Measurements from ENCODE around the gene SDK1.
A peak's percentile ranks its signal among the peaks of the same experiment; 100 is the strongest.

SDK1 gene

DNA sequence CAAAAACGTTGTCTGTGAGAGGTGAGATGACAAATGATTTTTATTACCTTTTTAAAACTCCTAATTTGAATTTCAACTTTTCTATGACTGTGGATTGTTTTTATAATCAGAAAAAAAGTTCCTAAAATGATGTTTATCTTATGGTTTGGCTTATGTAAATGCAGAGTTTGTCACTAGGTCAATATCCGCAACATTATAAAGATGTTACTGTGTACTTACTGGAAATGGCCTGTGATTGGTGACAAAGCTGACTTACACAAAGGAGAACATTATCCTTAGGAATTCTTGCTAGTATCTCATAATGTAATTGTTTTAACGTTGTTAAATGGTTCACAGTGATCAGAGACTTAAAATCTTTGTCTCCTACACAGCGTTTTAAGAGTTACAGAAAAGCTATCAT, 79.0 kb downstream of the SDK1 start:
- Mint-ChIP-seq H3K36me3 (ENCODE audit: low read depth) (no peaks in the 10 kb centered on the region), H3K27me3 (ENCODE audit: low read depth) (peaks cover 4% of the 10 kb centered on the region), H3K9me3 (no peaks in the 10 kb centered on the region), H3K4me3 (no peak overlapping the region), H3K27ac (peak overlapping the region in 1 of 3 experiments; percentile 80), H3K4me1 (peaks cover 16% of the 10 kb centered on the region)
- TF ChIP-seq, protein P1, sequence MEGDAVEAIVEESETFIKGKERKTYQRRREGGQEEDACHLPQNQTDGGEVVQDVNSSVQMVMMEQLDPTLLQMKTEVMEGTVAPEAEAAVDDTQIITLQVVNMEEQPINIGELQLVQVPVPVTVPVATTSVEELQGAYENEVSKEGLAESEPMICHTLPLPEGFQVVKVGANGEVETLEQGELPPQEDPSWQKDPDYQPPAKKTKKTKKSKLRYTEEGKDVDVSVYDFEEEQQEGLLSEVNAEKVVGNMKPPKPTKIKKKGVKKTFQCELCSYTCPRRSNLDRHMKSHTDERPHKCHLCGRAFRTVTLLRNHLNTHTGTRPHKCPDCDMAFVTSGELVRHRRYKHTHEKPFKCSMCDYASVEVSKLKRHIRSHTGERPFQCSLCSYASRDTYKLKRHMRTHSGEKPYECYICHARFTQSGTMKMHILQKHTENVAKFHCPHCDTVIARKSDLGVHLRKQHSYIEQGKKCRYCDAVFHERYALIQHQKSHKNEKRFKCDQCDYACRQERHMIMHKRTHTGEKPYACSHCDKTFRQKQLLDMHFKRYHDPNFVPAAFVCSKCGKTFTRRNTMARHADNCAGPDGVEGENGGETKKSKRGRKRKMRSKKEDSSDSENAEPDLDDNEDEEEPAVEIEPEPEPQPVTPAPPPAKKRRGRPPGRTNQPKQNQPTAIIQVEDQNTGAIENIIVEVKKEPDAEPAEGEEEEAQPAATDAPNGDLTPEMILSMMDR (IDR thresholded peaks at IDR 0.05; ENCODE audit: unreplicated experiment in 3 of 3): no peak

DNA sequence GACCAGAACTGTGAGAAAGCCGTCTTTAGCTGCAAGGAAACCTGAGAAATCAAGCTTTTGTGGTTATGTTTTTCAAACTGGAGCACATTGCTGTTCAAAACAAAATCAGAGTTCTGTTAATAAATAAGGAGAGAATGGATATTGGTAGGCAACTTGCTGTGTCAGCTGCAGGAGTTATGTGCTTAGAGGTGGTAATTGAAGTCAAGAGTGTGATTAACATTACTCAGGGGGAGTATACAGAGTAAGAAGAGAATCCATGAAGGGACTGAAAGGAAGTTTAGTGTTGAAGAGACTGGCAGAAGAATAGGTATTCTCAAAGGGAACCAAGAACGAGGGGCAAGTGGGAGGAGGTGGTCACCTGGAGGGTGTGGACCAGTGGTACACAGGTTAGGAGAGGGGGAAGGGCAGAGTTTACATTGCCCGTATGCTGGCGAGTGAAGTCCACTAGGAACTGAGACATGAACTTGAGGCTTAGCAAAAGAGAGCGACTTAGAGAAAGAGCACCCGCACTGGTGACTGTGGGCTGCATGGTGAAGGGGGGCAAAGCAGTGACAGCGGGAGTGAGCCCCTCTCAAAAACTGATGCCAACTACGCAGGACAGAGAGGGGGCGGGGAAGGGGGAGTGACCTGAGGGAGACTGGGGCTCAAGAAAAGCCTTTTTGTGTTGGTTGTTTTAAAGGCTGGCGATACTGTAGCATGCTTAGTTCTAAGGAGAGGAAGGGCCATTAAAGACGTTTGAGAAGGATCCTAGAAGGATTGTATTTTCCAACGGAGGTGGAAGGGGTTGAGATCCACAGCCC, 80.0 kb downstream of the SDK1 start:
- Mint-ChIP-seq H3K4me3 (no peak overlapping the region), H3K27ac (peak overlapping the region in 2 of 3 experiments; percentile 15 to 80), H3K36me3 (ENCODE audit: low read depth) (no peaks in the 10 kb centered on the region), H3K9me3 (no peaks in the 10 kb centered on the region), H3K27me3 (ENCODE audit: low read depth) (peaks cover 4% of the 10 kb centered on the region), H3K4me1 (peaks cover 16% of the 10 kb centered on the region)
- TF ChIP-seq, protein P1 (IDR thresholded peaks at IDR 0.05; ENCODE audit: unreplicated experiment in 3 of 3): no peak

DNA sequence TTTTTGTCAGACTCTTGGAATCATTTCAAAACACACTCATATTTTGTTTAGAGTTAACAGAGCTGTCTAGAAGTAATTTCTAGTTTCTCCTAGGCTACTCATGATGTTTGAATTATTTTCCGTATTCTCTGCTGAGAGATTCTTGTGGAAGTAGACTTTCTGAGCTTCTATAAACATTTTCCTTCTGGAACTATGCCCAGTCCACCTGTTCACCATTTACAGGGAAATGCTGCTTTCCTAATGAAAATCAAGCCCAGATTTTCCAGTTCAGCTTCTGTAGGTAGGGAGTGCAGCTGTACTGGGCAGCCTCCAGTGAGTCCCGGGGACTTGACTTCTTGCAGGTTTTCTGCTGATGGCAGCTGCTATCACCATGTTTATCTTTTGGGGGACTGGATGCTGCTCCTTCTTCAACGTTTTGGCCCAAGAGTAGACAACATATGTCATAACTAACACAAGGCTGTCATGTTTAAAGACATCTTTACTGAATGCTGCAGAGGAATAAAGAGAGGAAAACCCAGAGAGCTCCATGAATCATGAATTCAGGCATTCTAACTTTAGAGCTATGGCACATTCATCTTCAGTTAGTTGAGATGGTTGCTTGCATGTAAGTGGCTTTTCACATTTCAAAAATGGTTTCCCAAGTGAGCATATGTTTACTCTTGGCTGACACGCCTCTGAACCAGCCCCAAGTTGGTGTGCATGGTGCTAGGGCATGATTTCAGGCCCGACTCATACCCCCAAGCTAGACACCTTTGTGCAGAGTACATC, 85.6 kb downstream of the SDK1 start:
- H3K9me3 Mint-ChIP-seq: peaks cover 12% of the 10 kb centered on the region
- peak overlapping the region in 1 of 3 experiments; percentile 31 for H3K27ac Mint-ChIP-seq
- H3K36me3 Mint-ChIP-seq (ENCODE audit: low read depth): peaks cover 3% of the 10 kb centered on the region
- peaks cover 9% of the 10 kb centered on the region for H3K4me1 Mint-ChIP-seq
- TF ChIP-seq, protein P1 (IDR thresholded peaks at IDR 0.05; ENCODE audit: unreplicated experiment in 3 of 3): no peak
- no peaks in the 10 kb centered on the region for H3K27me3 Mint-ChIP-seq (ENCODE audit: low read depth)
- H3K4me3 Mint-ChIP-seq: no peak overlapping the region

DNA sequence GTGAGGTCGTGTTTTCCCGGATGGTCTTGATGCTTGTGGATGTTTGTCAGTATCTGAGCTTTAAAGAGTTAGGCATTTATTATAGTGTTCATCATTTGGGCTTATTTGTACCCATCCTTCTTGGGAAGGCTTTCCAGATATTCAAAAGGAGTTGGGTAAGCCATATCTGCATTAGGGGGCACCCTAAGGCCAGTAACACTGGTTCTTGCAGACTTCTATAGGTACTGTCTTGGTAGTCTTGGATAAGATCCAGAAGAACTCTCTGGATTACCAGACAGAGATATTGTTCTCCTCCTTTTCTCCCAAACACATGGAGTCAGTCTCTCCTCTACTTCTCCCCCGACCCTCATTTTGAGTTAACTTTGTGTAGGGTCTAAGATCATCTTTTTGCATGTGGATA, 92.8 kb downstream of the SDK1 start:
- Mint-ChIP-seq H3K9me3 (peaks cover 52% of the 10 kb centered on the region), H3K4me3 (no peak overlapping the region), H3K27ac (no peak overlapping the region), H3K4me1 (no peaks in the 10 kb centered on the region), H3K27me3 (ENCODE audit: low read depth) (no peaks in the 10 kb centered on the region), H3K36me3 (ENCODE audit: low read depth) (peaks cover 23% of the 10 kb centered on the region)
- TF ChIP-seq, protein P1 (IDR thresholded peaks at IDR 0.05; ENCODE audit: unreplicated experiment in 3 of 3): no peak

DNA sequence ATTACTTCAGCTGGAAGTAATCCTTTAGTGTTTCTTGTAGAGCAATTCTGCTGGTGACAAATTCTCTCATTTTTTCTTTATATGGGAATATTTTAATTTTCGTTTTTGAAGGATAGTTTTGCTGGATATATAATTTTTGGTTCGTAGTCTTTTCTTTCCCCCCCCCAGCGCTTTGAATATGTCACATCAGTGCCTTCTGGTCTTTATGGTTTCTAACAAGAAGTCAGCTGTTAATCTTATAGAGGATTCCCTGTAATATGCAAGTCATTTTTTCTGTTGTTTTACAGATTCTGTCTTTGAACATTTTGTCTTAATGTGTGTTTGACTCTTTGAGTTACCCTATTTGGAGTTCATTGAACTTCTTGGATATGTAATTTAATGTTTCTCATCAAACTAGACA, 96.3 kb downstream of the SDK1 start:
- no peak overlapping the region for H3K4me3 Mint-ChIP-seq
- TF ChIP-seq, protein P1 (IDR thresholded peaks at IDR 0.05; ENCODE audit: unreplicated experiment in 3 of 3): no peak
- peaks cover 4% of the 10 kb centered on the region for H3K27me3 Mint-ChIP-seq (ENCODE audit: low read depth)
- H3K9me3 Mint-ChIP-seq: peaks cover 53% of the 10 kb centered on the region
- no peaks in the 10 kb centered on the region for H3K4me1 Mint-ChIP-seq
- peaks cover 24% of the 10 kb centered on the region for H3K36me3 Mint-ChIP-seq (ENCODE audit: low read depth)
- no peak overlapping the region for H3K27ac Mint-ChIP-seq

Data from nephron (organoid).